Measurements from ENCODE around the gene RECK. TPM values are rescaled to one million over a fixed set of nuclear protein-coding genes. Genes with fewer than 3 reads are reported as not detected.

Gene RECK
- total and polyA plus RNA-seq, 7 donors: 1.4 to 8.0 (median 2.0) TPM

GRCh38 chr9:36064448-36065037, 27.8 kb downstream of the RECK start:
- no peaks in the 10 kb centered on the region for H3K27me3 ChIP-seq (ENCODE audit: insufficient read depth in 3 of 3, low read length in 2 of 3)
- no peak for TF ChIP-seq CTCF (IDR thresholded peaks at IDR 0.05)
- WGBS, 3 donors: 85 to 91% (median 86%) methylated on average over 1 of the region's 1 CpG
- H3K4me1 ChIP-seq: no peaks in the 10 kb centered on the region
- H3K4me3 ChIP-seq: no peak overlapping the region
- intact Hi-C loops (cut with DNase I): loop anchor here in 1 of 2 donors (10.0 kb wide), 1 partner anchor 60 kb away; no protein-coding TSS in a partner anchor
- H3K36me3 ChIP-seq (ENCODE audit: insufficient read depth in 1 of 2, low read depth in 1 of 2): peaks cover 0 to 16% of the 10 kb centered on the region in 2 donors
- no peaks in the 10 kb centered on the region for H3K9me3 ChIP-seq
- H3K27ac ChIP-seq: no peak overlapping the region
- ATAC-seq (peak in 1 of 4 donors; percentile 76), DNase-seq (no peak)

- H3K4me3 ChIP-seq: no peak overlapping the region
- WGBS, 3 donors: 94 to 100% (median 98%) methylated on average over 1 of the region's 1 CpG
- no peak overlapping the region for H3K27ac ChIP-seq
- TF ChIP-seq CTCF (IDR thresholded peaks at IDR 0.05): no peak
- ATAC-seq (no peak), DNase-seq (no peak)
- intact Hi-C loops (cut with DNase I): no loop called here
- no peaks in the 10 kb centered on the region for H3K9me3 ChIP-seq
- H3K36me3 ChIP-seq (ENCODE audit: insufficient read depth in 1 of 2, low read depth in 1 of 2): no peaks in the 10 kb centered on the region
- H3K4me1 ChIP-seq: peaks cover 13% of the 10 kb centered on the region
- no peaks in the 10 kb centered on the region for H3K27me3 ChIP-seq (ENCODE audit: insufficient read depth in 3 of 3, low read length in 2 of 3)
Observed at GRCh38 chr9:36074055-36074454, 37.3 kb downstream of the RECK start.

- no peaks in the 10 kb centered on the region for H3K9me3 ChIP-seq
Observed at GRCh38 chr9:36074870-36075532, 38.3 kb downstream of the RECK start.

GRCh38 chr9:36078051-36078450, 41.3 kb downstream of the RECK start:
- Histone ChIP-seq H3K4me1 (peaks cover 13% of the 10 kb centered on the region), H3K4me3 (no peak overlapping the region), H3K36me3 (ENCODE audit: insufficient read depth in 1 of 2, low read depth in 1 of 2) (no peaks in the 10 kb centered on the region), H3K27ac (no peak overlapping the region), H3K9me3 (no peaks in the 10 kb centered on the region), H3K27me3 (ENCODE audit: insufficient read depth in 3 of 3, low read length in 2 of 3) (no peaks in the 10 kb centered on the region)
- intact Hi-C loops (cut with DNase I): no loop called here
- no peak for TF ChIP-seq CTCF (IDR thresholded peaks at IDR 0.05)
- DNase-seq (no peak), ATAC-seq (no peak)
- 91 to 96% (median 95%) methylated on average over 1 of the region's 1 CpG for WGBS, 3 donors

More at GRCh38 chr9:36074870-36075532, 38.3 kb downstream of the RECK start:
- no peak overlapping the region for H3K4me3 ChIP-seq
- peaks cover 13% of the 10 kb centered on the region for H3K4me1 ChIP-seq
- intact Hi-C loops (cut with DNase I): no loop called here
- DNase-seq (peak; percentile 70 to 74), ATAC-seq (peak; percentile 75 to 77 (median 76))
- no peak overlapping the region for H3K27ac ChIP-seq
- H3K27me3 ChIP-seq (ENCODE audit: insufficient read depth in 3 of 3, low read length in 2 of 3): no peaks in the 10 kb centered on the region
- no peaks in the 10 kb centered on the region for H3K36me3 ChIP-seq (ENCODE audit: insufficient read depth in 1 of 2, low read depth in 1 of 2)
- no peak for TF ChIP-seq CTCF (IDR thresholded peaks at IDR 0.05)
- 7 to 8% (median 7%) methylated on average over 2 of the region's 2 CpGs for WGBS, 3 donors

All from psoas muscle (tissue), 8 donors.